D341Med (cell line): ENCODE measurements around the gene ERI3.
A peak's percentile ranks its signal among the peaks of the same experiment; 100 is the strongest.

Experiments used
- DNase-seq: peaks from one replicate; pipeline ENCODE4 v3.0.0; 2012; ENCODE audit warnings: low spot score

ERI3 gene

GRCh38 chr1:44315521-44315920 is 39.5 kb downstream of the ERI3 start:
- DNase-seq = peak; percentile 77

GRCh38 chr1:44314452-44314851 is 40.6 kb downstream of the ERI3 start:
- DNase-seq = peak; percentile 74

DNA sequence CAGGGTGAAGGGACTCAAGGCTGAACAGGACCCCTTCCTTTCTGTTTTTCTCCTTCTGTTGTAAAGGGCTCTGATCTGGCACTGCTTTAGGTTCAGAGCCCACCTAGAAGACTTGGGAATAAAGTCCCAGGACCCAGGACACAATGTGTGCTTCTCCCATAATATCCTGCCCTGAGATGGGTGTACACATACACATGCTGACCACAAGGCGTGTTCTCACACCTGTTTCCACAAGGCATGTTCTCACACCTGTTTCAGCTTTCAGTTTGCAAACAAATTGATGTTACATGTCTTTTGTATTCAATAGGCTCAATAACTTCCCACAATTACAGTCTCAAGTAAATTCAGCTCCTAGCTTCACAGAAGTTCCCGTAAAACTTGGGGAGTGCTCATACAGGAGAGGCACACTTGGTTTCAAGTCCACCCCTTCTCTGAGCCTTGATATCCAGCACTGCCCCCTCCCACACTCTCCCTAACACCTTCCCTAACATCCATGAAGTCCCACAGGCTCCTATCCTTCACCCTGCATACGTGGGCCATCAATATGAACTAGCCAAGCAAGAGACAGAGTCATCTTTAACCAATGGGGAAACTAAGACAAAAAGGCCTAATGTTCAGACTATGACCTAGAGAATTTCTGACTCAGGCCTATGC is 41.7 kb downstream of the ERI3 start:
- no peak for DNase-seq

- no peak for DNase-seq
Measured at GRCh38 chr1:44312399-44313196, 42.5 kb downstream of the ERI3 start.

- no peak for DNase-seq
Measured at GRCh38 chr1:44310006-44310405, 45.1 kb downstream of the ERI3 start.

DNA sequence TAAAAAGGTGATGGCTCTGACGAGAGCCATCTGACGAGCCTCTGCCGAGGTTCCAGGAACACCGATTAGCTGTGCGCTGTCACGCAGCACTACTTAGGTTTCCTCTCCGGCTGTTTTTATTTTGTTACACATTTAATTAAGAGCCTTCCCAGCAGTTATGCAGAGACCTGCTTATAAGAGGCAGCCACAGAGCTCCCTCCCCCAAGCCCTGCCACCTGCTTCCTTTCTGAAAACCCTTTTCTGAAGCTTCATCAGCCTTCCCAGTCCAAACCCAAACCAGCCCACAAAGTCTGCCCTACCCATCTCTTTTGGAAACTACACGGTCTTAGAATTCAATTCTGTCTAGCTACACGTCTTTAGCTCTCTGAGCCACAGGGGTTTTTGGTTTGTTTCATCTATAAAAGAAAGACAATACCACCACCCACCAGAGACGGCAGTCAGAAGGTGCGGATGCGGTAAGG is 49.1 kb downstream of the ERI3 start:
- DNase-seq = no peak

GRCh38 chr1:44303532-44303931 is 51.5 kb downstream of the ERI3 start:
- DNase-seq = no peak

- DNase-seq = no peak
Measured at GRCh38 chr1:44302541-44302940, 52.5 kb downstream of the ERI3 start.

- no peak for DNase-seq
Measured at GRCh38 chr1:44301442-44301841, 53.6 kb downstream of the ERI3 start.

DNA sequence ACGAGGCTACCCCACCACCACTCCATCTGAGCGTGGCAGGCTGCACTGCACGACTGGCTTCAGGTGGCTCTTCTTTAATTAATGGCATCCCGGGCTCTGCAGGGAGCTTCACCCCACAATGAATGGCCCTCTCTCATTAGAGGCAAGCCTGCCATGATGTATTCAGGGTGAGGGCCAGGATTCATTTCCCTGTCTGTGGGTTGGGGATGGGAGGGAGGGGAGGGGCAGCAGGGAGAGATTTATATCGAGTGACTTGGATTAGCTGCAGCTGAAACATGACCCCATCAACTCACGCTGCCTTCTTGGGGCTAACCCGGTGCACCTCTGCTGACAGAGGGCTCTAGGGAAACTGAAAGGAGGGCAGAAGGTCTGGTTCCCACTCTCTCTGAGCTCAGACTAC is 54.2 kb downstream of the ERI3 start:
- DNase-seq = no peak

GRCh38 chr1:44297695-44298400 is 57.2 kb downstream of the ERI3 start:
- DNase-seq = no peak

DNA sequence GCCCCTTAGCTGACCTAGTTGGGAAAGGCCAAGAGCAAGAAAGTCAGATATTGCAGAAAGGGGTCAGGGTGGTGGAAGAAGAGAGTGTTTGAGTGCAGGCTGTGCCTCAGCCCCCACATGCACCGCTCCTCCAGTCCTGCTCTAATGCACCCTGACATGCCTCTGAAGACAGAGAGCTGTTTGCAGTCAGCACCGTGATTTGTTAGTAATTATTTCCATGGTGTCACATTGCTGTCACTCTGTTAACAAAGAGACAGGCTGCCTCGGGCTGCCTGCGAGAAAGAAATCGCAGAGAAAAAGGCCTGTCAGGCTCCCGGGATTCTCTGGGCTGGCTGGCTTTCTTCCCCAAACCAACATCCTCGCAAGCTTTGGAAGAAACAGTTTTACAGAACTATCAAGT is 58.3 kb downstream of the ERI3 start:
- no peak for DNase-seq

GRCh38 chr1:44296086-44296485 is 59.0 kb downstream of the ERI3 start:
- DNase-seq = no peak

- DNase-seq = peak; percentile 51
Measured at GRCh38 chr1:44294588-44295007, 60.5 kb downstream of the ERI3 start.

GRCh38 chr1:44293761-44294315 is 61.2 kb downstream of the ERI3 start:
- DNase-seq = no peak

- DNase-seq = no peak
Measured at GRCh38 chr1:44292651-44293050, 62.4 kb downstream of the ERI3 start.

GRCh38 chr1:44290250-44291094 is 64.6 kb downstream of the ERI3 start:
- no peak for DNase-seq

DNA sequence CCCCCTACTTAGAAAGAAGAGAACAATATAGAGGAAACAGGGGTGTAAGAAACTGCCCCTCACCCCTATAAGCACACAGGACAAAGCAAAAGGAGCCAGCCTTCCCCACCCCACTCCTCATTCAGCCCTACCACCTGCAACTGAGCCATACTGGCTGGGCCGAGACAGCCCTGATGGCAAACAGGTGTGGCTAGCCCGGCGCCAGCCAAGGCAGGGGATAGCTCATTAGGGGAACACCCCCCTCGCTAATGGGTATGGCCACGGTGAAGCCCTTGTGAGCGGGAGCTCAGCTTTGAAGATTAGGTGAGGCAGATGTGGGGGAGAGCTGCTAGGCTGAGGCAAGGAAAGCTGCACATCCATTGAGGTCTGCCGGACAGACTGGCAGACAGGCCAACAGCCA is 65.5 kb downstream of the ERI3 start:
- DNase-seq = no peak

DNA sequence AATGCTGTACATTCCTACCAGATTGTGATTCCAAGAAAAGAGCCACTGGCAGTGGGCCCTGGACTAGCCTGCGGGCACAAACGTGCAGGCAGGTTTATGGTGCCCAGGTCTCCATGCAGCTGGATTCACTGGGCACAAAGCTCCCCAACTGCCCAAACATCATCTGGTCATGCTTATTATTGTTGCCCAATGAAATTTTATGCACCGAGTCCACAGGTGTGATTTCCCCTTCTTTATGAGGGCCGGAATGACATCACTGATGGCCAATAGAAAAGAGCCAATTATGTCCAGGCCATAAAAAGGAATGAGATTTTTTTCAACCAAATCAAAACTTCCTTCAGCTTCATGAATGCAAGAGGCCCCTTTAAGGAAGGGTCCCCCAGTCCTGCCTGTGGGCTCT is 66.2 kb downstream of the ERI3 start:
- no peak for DNase-seq

- no peak for DNase-seq
Measured at GRCh38 chr1:44284184-44284583, 70.9 kb downstream of the ERI3 start.

DNA sequence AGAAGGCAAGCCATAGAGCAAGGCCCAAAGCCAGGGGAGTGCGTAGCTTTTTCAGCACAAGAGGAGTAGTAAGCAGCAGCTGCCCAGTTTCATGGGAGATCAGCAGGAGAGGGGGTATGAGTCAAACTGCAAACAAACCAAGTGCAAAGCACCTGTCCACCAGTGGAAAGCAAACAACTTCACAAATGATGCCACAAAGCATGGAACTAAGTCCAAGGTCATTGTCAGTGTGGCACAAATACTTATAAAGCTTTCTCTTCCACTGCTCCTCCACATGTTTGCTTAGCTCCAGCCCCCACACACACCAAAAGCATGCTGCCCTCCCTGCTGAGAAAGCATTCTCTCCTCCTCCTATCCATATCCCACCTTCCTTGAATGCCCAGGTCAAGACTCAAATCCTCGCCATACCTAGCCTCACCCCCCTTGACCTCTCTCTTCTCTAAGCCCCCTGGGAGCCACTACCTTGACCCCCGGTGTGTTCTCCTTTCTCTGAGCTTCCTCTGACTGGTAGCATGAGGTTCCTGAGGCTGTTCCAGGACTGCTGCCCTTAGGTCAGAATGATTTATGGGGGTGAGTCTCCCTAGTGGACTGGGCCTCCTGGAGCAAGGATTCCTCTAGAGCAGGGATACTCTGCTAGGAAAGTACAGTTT is 71.4 kb downstream of the ERI3 start:
- no peak for DNase-seq
